NK-92 treated with Interleukin-12 subunit alpha and Interleukin-12 subunit beta, amount 100 ng/mL, for 24 hours (cell line): ENCODE measurements around the gene UNKL.
"Not testable (repeated sequence)": the region's sequence is repeated elsewhere in the genome, so short reads cannot be mapped to it uniquely, and the experiment has no call there.

Experiments
- DNase-seq: peaks from one replicate; lab custom pipeline; 2025; lab: John Stamatoyannopoulos, UW

Gene UNKL

DNA sequence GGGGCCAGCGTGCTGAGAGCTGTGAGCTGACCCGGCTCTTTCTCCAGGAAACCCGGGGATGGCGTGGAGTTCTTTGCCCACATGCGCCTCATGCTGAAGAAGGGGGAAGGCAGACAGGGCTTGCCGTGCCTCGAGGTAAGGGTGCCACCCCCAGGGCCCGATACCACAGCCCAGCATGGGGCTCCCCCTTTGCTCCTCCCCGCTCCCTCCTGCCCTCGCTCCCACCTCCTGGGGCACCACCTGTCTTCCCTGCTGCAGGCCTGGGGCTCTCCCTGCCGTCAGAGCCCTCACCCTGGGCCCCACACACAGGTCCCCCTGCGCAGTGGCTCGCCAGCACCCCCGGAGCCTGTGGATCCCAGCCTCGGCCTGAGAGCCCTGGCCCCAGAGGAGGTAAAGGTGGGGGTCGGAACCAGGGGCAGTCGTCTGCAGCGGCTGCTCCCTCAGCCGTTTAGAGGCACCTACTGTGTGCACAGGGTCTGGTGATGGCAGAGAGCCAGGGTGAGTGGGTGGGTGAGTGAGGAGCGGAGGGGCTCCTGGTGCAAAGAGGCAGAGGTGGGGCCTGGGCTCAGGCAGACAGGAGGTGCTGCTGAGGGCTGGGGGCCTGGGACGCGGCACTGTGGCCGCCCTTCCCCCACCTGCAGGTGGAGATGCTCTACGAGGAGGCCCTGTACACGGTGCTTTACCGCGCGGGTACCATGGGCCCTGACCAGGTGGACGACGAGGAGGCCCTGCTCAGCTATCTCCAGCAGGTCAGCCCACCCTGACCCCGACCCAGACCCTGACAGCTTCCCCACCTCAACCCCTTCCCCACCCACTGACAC lies 75.4 kb downstream of the UNKL start:
- DNase-seq: no peak

DNA sequence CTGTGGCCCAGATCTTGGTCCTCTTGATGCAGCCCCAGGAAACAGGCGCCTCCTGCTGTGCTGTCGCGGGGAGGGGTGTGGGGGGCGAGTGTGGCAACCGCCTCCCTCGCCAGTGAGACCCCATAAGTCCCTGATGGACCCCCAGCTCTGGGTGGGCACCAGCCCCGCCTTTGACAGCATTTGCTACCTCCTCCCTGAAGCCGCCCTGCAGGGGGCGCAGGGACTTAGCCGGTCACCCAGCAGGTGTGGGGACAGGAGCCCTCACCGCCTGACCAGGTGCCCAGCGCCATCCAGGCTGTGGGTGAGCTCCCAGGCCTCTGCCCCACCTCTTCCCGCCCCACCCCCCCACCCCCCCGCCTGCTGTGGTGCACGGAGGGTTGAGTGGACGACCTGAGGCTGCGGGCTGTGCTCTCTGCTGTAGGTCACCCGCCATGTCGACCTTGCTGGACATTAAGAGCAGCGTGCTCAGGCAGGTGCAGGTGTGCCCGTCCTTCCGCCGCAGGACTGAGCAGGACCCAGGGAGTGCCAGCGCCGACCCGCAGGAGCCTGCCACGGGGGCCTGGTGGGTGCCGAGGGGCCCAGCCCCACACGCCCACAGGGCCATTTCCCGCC lies 76.3 kb downstream of the UNKL start:
- no peak for DNase-seq

DNA sequence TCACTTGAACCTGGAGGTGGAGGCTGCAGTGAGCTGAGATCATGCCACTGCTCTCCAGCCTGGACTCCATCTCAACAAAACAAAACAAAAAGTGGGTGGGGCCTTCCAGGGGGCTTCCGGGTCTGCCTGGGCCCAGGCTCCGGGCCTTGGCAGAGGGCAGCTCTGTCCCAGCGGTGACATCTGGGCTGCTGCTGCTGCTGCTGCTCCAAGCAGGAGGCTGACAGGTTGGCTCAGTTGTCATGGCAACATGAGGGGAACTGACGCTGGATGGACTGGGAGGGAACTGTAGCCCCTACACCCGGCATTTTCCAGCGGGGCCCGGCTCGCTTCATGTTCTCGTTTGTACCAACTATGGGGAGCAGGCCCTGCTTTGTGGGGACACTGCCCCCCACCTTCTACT lies 77.0 kb downstream of the UNKL start:
- DNase-seq: no peak

DNA sequence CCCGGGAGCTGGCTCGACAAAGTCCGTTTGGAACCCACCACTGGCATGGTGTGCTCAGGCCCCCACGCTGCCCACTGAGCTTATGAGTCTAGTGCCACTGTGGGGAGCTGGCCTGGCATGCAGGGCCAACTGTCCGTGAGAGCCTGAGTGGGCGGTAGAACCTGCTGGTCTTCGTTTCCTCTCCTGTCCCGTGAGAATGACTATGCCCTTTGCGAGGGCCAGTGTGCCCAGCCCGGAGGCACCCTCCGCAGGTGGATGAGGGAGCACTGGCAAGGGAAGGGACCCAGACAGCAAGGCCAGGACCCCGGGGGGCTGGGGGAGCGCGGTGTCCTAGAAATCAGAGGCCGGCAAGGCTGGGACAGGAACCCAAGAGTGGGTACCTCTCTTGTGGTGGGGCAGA lies 77.9 kb downstream of the UNKL start:
- no peak for DNase-seq

DNA sequence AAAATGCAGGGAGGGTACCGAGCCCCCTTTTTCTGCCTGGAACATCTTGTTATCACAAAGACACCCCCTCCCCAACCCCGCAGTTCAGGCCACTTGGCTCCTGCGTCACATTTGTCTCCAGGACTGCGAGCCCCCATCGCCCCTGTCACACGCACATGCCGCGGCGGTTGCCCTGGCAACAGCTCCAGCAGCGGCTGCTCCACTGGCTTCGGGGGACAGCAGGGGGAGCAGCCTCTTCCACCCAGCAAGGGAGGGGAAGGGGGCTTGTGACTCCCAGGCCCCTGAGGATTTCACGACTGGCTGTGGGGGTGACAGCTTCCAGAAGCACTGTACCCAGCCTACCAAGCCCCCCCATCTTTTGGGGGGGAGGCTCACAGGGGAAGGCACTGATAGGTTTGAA lies 78.5 kb downstream of the UNKL start:
- no peak for DNase-seq

DNA sequence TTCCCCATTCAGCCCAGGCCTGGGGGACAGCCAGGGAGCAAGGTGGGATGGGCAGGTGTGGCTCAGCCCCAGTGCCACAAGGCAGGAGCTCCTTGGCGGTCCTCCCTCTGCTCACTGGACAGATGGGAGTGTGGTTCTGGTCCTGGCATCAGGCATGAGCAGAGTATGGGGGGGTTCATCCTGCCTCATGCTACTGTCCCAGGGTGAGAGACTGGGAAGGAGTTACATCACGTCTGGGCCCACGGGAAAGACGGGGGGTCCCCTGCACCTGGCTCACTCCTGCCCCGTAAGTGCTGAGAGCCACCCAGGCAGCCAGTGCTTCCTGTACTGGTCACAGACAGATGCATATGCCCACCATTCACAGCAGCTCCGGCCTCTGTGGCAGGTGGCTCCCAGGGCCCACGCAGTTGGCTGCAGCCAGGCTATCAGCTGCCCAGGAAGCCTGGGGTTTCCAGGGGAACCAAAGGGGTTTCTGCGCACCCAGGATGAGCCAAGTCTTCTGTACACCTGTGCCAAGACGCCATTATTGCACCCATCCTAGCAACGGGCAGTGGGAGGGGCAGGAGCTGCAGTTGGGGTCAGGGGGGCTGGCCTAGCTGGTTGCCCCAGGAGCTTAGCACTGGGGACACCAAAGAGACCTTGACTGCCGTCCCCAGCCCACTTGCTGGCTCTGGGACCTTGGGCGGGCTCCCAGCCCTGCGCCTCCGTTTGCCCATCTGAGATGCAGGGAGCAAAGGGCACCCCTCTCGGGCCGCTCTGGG lies 79.1 kb downstream of the UNKL start:
- no peak for DNase-seq

DNA sequence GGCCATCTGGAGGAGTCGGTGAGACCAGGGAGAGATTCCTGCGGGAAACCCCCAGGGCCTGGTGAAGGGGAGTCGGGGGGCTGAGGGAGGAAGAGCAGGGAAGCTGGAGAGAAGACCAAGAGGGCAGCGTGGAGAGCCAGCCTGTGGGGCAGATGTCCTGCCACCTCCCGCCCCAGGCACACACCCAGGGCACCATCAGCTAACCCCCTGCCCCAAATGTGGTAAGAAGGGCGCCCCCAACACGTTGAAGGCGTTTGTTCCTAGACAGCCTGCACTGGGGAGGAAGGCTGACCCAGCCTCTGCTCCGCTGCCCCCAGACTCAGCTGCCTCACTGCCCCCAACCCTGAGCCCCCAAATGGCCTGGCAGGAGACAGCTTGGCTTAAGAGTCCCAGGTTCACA lies 79.8 kb downstream of the UNKL start:
- DNase-seq: no peak

DNA sequence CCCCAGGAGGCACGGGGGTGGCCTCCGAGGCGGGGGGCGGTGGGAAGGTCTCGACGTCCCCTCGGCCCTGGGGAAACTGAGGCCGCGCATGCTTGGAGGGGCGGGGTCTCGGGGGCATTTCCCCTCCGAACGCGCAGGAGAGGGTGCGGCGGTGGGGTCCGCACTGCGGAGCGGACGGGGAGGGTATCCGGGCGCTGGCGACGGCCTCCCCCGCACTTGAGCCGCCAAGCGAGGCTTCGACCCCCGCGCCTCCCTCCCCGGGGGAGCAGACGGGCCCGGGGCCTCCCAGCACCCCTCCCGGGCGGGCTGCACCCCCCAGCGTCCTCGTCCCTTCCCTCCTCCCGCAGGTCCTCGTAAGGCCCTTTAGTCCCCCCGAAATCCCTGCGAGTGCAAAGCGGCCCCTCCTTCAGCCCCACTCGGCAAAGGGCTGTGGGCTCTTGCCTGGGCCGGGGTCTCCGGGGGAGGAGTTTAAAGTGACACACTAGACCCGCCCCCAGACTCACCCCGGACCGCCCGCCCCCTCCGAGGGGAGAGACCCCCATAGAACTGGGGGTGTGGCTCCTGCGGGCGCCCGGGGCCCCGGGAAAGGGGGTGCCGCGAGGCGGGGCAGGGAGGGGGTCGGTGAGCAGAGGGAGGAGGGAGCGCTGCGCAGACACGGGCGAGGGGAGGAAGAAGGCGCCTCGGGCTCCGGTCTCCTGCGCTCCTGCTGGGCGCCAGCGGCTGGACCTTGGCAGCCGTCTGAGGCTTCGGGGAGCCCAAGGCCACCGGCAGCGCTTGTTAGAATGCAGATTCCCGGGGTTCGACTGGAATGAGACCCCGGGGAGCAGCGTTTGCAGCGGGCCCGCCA lies 80.4 kb downstream of the UNKL start:
- no peak for DNase-seq

DNA sequence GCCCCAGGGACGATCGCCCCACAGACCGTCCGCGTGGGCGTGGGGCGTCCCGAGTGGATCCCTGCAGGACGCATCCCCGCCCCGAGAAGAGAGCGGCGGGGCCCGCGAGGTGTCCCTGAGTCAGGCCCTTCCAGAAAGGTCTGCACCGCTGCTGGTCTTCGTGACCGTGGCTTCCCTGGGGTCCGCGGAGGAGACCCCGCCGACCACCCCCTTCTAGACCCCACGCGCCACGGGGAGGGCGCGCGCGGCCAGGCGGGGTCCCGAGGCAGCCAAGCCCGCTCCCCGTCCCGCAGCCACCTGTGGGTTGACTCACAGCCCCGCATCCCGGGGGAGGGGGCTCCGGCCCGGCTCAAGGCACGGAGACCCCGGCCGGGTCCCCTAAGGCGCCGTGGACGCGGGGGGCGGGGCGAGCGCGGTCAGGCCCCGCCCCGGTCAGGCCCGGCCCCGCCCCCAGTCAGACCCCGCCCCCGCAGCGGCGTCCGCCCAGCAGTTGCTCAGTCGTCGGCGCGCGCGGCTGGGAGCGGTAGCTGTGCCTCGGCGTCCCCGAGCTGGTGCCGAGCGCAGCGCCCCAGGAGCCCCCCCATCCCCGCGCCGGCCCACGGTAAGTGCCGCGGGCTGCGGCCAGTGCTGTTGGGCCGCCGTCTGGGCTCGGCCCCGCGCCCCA lies 81.2 kb downstream of the UNKL start, which contains the start of gene BAIAP3:
TSS of gene BAIAP3 (plus strand) at position 497 of the 664 bp plus-strand sequence. CDS start 4,905 bp downstream, outside the sequence.
- no peak for DNase-seq

DNA sequence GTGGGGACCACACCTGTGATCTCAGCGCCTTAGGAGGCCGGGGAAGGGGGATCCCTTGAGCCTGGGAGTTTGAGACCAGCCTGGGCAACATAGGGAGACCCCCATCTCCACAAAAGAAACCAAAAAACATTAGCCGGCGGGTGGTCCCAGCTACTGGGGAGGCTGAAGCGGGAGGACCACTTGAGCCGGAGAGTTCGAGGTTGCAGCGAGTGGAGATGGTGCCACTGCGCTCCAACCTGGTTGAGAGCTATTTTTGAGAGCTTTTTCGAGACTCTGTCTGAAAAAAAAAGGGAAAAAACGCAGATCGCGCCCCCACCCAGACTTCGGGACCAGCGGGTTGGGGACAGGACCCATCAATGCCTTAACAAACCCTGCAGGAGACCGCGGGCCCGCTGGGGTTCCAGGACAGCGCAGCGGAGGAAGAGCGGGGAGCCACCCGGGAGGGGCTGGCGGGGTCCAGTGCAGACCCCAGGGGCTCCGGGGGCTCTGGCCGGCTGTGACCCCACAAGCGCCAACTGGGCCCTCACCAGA lies 81.8 kb downstream of the UNKL start:
- no peak for DNase-seq

DNA sequence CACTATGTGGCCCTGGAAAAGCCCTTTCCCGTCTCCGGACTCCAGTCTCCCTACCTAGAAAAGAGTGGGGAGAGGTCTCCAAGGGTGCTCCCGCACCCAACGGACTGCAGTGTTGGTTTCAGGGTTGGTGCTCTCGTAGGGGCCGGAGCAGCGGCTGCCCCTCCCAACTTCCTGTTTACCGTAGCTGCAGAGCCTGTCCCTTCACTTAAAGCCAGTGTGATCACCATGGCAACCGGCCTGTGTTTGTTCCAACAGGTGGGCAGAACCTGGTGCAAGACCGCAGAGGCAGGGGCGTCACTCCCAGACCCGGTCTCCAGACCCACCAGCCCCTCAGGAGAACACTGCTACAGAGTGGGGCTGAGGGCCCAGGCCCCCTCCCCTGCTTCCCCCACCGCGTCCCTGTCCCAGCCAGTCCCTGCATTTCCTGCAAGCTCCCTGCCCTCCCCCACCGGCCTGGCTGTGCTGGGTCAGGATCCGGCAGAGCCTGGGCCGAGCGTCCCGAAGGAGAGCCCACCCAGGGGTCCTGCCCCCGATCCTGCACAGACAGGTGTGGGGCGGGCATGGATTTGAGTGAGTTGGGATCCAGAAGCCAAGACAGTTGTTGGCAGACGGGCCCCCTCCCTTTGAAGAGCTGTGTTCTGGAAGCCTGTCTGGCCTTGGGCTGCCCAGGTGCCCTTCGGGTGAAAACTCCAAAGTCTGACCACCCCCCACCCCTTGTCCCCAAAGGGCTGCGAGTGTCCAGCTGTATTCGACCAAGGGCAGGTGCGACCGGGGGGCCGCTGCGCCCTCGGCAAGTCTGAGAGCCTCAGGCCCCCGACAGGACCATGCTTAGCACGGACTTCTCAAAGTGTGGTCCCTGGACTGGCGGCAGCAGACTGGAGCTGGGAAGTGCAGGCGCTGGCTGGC lies 82.5 kb downstream of the UNKL start:
- DNase-seq: peak; percentile 57

DNA sequence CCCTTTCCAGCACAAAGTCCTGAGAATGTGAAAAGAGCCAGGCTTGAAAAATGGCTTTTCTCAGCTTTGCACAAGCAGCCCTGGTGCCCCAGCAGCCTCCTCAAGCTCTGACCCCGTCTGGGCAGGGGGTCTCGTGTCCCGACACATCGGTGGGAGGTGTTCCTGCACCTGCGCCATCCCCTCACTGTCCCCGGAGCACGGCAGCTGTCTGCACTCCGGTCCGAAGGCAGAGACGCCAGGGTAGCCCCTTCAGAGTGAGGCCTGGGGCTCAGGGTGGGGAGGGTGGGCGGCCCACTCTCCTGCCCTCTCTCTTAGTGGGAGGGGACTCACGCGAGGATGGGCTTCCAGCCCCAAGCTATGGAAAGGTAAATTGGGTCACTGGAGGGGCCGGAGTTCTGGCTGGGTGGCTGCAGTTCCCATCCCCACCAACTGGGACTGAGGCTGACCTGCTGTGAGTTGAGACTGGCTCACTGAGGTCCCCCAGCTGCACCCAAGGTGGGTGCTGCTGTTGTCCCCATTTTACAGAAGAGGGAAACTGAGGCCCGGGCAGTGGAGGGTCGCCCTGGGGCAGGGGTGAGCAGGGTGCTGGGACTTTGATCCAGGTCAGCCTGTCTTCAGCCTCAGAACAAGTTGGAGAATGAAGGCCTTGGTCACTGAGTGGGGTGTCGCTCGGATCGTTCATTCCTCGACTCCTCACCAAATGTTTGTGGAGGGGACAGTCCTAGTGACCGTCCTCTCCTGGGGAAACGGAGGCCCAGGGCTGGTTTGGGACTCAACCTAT lies 83.4 kb downstream of the UNKL start:
- no peak for DNase-seq

DNA sequence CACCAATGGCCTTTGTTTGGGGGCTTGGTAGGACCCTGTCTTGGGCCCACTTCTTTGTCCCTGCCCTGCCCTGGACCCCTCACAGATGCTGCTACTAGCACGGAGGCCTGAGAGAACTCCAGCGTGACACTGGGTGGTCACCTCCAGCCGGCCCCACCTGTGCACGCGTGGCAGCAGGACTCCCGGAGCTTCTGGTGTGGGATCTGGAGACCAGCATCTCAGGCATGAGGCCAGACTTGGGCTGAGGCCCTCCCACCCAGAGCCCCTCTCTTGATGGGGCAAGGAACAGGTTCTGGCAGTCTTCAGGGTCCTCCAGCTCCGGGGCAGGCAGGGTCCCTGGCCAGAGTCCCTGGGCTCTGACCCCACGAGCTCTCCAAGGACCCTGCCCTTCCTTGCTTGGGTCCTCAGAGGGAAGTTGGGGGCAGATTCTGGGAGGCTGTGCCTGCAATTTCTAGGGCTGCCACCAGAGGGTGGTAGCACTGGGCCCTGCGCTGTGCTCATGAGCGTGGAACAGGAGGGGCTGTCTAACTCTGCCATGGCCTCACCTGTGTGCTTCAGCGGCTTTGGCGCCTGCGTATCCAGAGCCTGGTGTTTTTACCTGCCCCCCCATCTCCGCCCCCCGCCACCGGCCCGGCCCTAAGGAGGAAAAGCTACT lies 84.1 kb downstream of the UNKL start:
- no peak for DNase-seq

DNA sequence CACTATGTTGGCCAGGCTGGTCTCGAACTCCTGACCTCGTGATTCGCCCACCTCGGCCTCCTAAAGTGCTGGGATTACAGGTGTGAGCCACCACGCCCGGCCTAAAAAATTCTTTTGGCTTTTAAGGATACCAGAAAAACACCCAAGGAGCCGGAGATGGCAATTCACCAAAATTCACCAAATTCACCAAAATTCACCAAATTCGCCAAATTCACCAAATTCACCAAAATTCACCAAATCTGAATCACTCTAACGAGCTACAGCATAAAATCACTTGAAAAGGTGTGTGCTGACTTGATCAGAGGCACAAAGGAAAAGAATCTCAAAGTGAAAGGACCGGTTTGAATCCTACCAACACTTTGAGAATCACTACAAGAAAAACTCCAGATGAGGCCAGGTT lies 85.5 kb downstream of the UNKL start:
- DNase-seq: not testable (repeated sequence)

DNA sequence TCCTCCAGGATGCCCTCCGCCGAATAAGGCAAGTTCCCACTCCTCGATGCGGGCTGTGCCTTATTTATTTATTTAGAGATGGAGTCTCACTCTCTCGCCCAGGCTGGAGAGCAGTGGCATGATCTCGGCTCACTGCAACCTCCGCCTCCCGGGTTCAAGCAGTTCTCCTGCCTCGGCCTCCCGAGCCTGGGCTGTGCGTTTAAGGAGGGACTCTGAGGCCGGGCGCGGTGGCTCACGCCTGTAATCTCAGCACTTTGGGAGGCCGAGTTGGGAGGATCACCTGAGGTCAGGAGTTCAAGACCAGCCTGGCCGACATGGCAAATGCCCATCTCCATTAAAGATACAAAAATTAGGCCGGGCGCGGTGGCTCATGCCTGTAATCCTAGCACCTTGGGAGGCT lies 86.4 kb downstream of the UNKL start:
- not testable (repeated sequence) for DNase-seq

DNA sequence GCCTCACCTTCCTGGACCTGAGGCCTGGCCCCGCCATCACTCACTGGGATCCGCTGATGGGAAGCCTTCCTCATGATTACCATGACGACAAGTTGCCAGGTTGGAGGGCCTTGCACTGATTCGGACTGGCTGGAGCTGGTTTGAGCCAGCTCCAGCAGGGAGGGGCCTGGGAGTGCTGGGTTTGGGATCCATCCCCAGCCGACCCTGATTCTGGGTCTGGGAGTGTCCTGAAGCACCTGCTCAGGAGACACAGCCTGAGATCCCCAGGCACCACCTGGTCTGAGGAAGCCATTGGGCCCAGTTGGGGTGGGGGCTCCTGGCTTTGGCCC lies 86.9 kb downstream of the UNKL start:
- DNase-seq: no peak

DNA sequence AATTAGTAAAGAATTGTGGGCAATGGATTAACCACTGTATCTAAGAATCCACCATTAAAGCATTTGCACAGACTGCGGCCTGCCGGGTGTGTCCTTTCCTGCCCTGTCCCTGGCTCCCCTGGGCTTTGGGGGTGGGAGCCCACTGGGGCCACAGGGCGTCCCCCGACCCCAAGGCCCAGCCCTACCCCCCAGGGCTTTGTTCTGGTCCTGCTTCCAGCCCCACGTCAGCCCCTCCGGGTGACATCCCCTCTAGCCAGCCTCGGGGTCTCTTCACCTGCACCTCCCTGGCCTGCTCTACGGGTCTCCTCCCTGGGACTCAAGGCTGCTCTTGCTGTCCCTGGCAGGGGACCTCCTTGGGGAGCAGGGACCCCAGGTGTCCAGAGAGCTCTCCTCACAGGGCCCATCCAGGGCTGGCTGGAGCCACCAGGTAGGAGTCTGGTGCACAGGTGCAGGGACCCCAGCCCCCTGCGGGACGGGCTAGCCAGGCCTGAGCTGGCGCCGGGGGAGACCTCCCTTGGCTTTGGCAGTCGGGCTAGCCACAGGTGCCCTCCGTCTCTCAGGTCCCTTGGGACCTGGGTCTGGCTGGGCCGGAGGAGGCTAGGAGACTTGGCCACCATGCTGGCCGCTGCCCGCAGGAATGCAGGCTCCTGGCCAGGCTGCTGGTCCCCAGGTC lies 87.4 kb downstream of the UNKL start:
- DNase-seq: no peak

DNA sequence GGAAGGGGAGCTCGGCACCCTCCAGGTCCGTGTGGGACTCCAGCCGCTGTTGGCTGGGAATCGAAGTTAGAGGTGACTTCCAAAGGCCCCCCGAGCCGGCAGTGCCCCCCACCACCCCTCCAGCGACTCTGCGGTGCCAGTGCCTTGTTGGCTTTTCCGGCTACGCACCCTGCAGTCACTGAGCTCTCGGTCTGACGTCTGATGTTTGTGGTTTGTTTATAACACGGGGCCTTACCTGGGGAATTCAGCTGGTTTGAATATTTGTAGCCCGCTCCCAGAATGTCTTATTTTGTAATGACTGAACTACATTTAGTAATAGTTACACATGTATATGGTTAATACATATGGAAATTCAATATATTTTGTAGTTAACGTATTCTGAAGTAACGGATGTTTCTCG lies 88.1 kb downstream of the UNKL start:
- DNase-seq: no peak
